Osteocyte (in vitro differentiated cells): ENCODE measurements around the gene CSF1. TPM values are rescaled to one million over a fixed set of nuclear protein-coding genes. Genes with fewer than 3 reads are reported as not detected.

Experiments
- DNase-seq: peaks from one replicate; pipeline ENCODE4 v3.0.0; 2021; ENCODE audit warnings: mixed read lengths; ENCODE audit not compliant: unreplicated experiment; ENCODE audit errors: extremely low spot score
- H3K27ac Mint-ChIP-seq: one replicate; pipeline ENCODE4 v1.8.0; 2021; ENCODE audit warnings: mild to moderate bottlenecking, mixed read lengths; ENCODE audit not compliant: unreplicated experiment
- H3K27me3 Mint-ChIP-seq: one replicate; pipeline ENCODE4 v1.8.0; 2021; ENCODE audit warnings: mixed read lengths; ENCODE audit not compliant: unreplicated experiment
- H3K36me3 Mint-ChIP-seq: one replicate; pipeline ENCODE4 v1.8.0; 2021; ENCODE audit warnings: mixed read lengths; ENCODE audit not compliant: unreplicated experiment
- H3K4me1 Mint-ChIP-seq: one replicate; pipeline ENCODE4 v1.8.0; 2021; ENCODE audit warnings: mixed read lengths; ENCODE audit not compliant: unreplicated experiment
- H3K4me3 Mint-ChIP-seq: one replicate; pipeline ENCODE4 v1.8.0; 2021; ENCODE audit warnings: mild to moderate bottlenecking, moderate library complexity, mixed read lengths; ENCODE audit not compliant: unreplicated experiment
- H3K9me3 Mint-ChIP-seq: one replicate; pipeline ENCODE4 v1.8.0; 2021; ENCODE audit warnings: mixed read lengths; ENCODE audit not compliant: unreplicated experiment
- total RNA-seq: library from RNA; stranded (reverse); gene quantifications from 2 replicates; pipeline ENCODE4 v1.2.1, GENCODE V29; 2021
- TF ChIP-seq, protein P1 (sequence below): fragments of 200-600 bp; sonication (generic); IDR thresholded peaks from 2 replicates; pipeline ENCODE4 v1.5.0; 2021; ENCODE audit warnings: antibody characterized with exemption, mild to moderate bottlenecking, moderate library complexity

CSF1 gene
- total RNA-seq, 1 donor from 2014 or later, result 27.9 TPM

DNA sequence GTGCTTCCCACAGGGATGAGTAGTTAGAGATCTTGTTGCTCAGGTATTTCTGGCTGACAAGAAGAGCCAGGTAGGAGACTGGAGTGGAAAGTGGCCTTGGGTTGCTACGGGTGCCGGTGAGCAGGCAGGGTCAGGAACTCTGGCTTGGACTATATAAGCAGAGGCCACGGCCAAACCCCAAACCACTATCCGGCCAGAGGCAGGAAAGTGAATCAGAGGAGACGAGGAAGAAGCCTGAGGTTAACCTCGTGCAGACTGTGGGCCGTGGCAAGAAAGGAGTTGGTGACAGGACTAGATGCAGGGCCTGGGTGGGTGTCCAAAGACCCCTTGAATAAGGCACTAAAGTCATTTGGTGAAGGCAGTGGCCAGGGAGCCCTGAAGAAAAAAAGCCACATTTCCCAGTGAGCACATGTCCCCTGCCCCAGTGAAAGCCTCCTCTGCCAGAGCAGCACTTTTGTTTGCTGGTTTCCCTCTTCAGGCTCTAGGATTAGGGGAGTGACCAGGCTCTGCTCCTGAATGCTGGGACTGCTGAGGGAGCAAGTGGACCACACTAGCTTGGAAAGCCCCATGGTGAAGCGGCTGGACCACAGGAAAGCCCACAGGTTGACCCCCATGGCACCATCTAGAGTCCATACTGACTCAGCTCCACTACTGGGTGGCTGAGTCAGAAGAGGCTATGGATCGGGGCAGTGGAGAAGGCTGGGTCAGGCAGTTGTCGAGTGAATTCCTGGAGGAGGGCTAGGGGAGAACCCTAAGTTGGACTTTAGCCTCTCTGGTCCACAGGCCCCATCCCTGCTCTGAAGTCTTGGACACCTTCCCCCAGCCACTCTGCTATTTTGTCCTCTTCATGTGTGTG lies 23.4 kb downstream of the CSF1 start:
- Mint-ChIP-seq H3K4me3 (no peak overlapping the region), H3K4me1 (peaks cover 27% of the 10 kb centered on the region), H3K27ac (peak overlapping the region; percentile 37), H3K9me3 (peaks cover 4% of the 10 kb centered on the region), H3K36me3 (peaks cover 6% of the 10 kb centered on the region), H3K27me3 (no peaks in the 10 kb centered on the region)
- TF ChIP-seq, protein P1, sequence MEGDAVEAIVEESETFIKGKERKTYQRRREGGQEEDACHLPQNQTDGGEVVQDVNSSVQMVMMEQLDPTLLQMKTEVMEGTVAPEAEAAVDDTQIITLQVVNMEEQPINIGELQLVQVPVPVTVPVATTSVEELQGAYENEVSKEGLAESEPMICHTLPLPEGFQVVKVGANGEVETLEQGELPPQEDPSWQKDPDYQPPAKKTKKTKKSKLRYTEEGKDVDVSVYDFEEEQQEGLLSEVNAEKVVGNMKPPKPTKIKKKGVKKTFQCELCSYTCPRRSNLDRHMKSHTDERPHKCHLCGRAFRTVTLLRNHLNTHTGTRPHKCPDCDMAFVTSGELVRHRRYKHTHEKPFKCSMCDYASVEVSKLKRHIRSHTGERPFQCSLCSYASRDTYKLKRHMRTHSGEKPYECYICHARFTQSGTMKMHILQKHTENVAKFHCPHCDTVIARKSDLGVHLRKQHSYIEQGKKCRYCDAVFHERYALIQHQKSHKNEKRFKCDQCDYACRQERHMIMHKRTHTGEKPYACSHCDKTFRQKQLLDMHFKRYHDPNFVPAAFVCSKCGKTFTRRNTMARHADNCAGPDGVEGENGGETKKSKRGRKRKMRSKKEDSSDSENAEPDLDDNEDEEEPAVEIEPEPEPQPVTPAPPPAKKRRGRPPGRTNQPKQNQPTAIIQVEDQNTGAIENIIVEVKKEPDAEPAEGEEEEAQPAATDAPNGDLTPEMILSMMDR, result no peak
- no peak for DNase-seq

DNA sequence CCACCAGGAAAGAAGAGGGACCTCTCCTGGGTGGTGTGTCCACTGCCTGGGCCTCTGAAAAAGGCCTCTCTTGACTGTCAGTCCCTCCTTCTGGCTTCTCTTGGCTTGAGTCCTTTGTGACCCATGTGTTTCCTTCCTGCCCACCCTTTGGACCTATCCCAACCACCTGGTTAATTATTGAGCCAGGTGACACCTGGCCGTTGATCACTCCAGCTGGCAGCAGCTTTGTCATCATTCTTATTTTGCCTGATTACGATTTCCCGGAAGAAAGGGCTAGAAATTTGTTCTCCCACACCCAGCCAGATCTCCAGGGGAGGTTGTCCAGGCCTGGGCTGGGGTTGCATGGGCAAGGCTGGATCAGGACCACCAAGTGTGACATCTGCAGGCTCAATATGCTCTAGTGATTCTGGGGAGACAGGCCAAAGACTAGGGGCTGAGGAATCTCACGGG lies 24.8 kb downstream of the CSF1 start:
- DNase-seq, result no peak
- Mint-ChIP-seq H3K27me3 (no peaks in the 10 kb centered on the region), H3K4me3 (no peak overlapping the region), H3K27ac (no peak overlapping the region), H3K36me3 (peaks cover 4% of the 10 kb centered on the region), H3K4me1 (peaks cover 15% of the 10 kb centered on the region), H3K9me3 (peaks cover 9% of the 10 kb centered on the region)
- TF ChIP-seq, protein P1, result no peak

DNA sequence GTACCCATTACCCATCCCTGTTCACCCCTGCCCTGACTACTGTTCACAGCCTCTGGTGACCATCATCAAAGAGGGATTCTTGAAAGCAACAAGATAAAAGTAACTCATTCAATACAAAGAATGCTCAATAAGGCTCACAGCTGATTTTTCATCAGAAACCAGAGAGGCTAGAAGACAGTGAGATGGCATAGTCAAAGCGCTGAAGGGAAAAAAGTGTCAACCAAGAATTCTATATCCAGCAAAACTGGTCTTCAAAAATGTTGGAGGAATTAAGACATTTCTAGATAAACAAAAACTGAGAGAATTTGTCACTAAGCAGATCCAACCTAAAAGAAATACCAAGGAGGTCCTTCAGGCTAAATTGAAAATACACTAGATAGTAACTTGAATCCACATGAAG lies 27.1 kb downstream of the CSF1 start:
- no peak overlapping the region for H3K27ac Mint-ChIP-seq
- H3K4me1 Mint-ChIP-seq, result peaks cover 5% of the 10 kb centered on the region
- H3K27me3 Mint-ChIP-seq, result no peaks in the 10 kb centered on the region
- no peak overlapping the region for H3K4me3 Mint-ChIP-seq
- peaks cover 9% of the 10 kb centered on the region for H3K9me3 Mint-ChIP-seq
- TF ChIP-seq, protein P1, result no peak
- H3K36me3 Mint-ChIP-seq, result peaks cover 4% of the 10 kb centered on the region
- no peak for DNase-seq

DNA sequence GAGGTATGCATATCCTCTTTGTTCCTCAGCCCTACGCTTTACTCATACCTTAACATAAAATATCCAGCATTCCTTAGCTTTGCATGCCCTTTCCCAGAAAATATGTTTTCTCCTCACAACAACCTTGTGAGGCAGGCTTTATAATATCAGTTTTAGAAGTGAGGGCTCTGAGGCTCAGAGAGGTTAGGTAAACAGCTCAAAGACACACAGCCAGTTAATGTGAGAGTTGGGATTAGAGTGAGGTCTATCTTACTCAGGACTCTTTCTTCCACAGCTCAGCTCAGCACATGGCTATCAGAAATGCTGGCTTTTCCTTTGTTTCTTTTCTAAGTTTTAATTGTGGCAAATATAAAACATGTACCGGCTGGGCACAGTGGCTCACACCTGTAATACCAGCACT lies 27.9 kb downstream of the CSF1 start:
- Mint-ChIP-seq H3K4me1 (peaks cover 5% of the 10 kb centered on the region), H3K9me3 (peaks cover 9% of the 10 kb centered on the region), H3K36me3 (peaks cover 4% of the 10 kb centered on the region), H3K27ac (no peak overlapping the region), H3K4me3 (no peak overlapping the region), H3K27me3 (no peaks in the 10 kb centered on the region)
- DNase-seq, result no peak
- TF ChIP-seq, protein P1, result no peak

DNA sequence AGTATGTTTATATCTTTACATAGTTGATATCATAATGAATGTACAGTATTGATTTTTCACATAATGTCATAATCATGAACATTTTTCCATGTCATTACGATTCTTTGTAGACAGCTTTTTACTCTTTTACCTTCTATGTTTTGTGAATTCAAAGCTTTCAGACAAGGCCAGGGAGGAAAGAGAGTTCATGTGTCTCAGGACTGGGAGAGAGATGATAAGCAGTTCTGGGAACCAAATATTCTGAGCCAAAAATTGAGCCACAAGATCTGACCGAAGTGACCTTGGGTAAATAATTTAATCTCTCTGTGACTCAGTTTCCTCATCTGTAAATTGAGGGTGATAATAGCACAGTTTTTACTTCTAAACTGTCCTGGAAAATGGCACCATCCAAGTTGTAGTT lies 31.8 kb downstream of the CSF1 start:
- no peak overlapping the region for H3K4me3 Mint-ChIP-seq
- TF ChIP-seq, protein P1, result no peak
- no peak for DNase-seq
- H3K27me3 Mint-ChIP-seq, result no peaks in the 10 kb centered on the region
- H3K4me1 Mint-ChIP-seq, result no peaks in the 10 kb centered on the region
- no peak overlapping the region for H3K27ac Mint-ChIP-seq
- peaks cover 2% of the 10 kb centered on the region for H3K36me3 Mint-ChIP-seq
- peaks cover 5% of the 10 kb centered on the region for H3K9me3 Mint-ChIP-seq
